ENCODE results near the gene FRMD4A. TPM values are rescaled to one million over a fixed set of nuclear protein-coding genes. Genes with fewer than 3 reads are reported as not detected.
"Not testable (repeated sequence)": the region's sequence is repeated elsewhere in the genome, so short reads cannot be mapped to it uniquely, and the experiment has no call there.

The FRMD4A gene
- total RNA-seq, 2 donors from 2014 or later = 18.9 to 46.1 TPM

DNA sequence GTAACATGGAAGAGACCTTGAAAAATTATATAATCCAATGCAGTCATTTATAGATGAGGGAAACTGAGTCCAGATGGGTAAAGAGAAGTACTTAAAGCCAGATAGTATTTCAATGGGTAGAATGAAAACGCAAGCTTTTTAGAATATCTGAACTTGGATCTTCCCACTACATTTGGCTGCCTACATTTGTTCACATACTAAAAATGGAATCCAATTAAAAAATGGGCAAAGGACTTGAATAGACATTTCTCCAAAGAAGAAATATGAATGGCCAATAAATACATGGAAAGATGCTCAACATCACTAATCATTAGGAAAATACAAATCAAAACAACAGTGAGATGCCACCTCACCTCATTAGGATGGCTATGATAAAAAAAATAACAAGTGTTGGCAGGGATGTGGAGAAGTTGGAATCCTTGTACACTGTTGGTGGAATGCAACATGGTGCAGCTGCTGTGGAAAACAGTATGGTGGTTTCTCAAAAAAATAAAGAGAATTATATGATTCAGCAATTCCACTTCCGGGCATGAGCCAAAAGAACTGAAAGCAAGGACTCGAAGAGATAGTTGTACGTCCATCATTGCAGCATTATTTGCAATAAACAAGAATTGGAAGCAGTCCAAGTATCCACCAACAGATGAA lies 188.0 kb downstream of the FRMD4A start:
- WGBS, 2 donors = 72 to 94% methylated on average over 4 of the region's 4 CpGs
- no peaks in the 10 kb centered on the region for H3K36me3 ChIP-seq (replicated peaks in 1 of 2; ENCODE audit: insufficient read depth in 1 of 2, low read depth in 2 of 2)
- H3K27ac ChIP-seq = no peak overlapping the region
- H3K9me3 ChIP-seq = no peaks in the 10 kb centered on the region
- no peak overlapping the region for H3K4me3 ChIP-seq
- H3K4me1 ChIP-seq = no peaks in the 10 kb centered on the region
- no peak for DNase-seq
- H3K27me3 ChIP-seq = no peaks in the 10 kb centered on the region
- no peak for ATAC-seq
- TF ChIP-seq POLR2A (IDR thresholded peaks at IDR 0.05) = no peak
- intact Hi-C loops (cut with DNase I) = no loop called here

DNA sequence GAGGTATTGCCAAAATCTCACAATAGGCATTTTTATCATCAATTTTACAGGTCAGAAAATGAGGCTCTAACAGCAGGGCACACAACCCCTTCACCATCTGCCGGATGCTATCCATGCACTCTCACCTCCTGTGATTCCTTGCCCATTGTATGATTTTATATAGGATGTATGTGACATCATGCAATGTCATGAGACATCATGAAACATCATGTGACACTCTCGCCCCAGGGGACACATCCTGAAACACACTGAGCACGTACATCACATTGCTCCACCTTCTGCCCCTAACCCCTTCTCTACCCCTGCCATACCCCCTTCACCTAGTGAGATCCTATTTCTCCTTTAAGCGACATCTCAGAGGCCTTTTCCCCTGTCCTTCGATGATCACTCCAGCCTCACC lies 189.4 kb downstream of the FRMD4A start:
- 84 to 89% methylated on average over 5 of the region's 5 CpGs for WGBS, 2 donors
- no peaks in the 10 kb centered on the region for H3K27me3 ChIP-seq
- no peaks in the 10 kb centered on the region for H3K9me3 ChIP-seq
- no peak overlapping the region for H3K27ac ChIP-seq
- intact Hi-C loops (cut with DNase I) = no loop called here
- no peaks in the 10 kb centered on the region for H3K36me3 ChIP-seq (replicated peaks in 1 of 2; ENCODE audit: insufficient read depth in 1 of 2, low read depth in 2 of 2)
- no peak for TF ChIP-seq POLR2A (IDR thresholded peaks at IDR 0.05)
- TF ChIP-seq, protein P1, sequence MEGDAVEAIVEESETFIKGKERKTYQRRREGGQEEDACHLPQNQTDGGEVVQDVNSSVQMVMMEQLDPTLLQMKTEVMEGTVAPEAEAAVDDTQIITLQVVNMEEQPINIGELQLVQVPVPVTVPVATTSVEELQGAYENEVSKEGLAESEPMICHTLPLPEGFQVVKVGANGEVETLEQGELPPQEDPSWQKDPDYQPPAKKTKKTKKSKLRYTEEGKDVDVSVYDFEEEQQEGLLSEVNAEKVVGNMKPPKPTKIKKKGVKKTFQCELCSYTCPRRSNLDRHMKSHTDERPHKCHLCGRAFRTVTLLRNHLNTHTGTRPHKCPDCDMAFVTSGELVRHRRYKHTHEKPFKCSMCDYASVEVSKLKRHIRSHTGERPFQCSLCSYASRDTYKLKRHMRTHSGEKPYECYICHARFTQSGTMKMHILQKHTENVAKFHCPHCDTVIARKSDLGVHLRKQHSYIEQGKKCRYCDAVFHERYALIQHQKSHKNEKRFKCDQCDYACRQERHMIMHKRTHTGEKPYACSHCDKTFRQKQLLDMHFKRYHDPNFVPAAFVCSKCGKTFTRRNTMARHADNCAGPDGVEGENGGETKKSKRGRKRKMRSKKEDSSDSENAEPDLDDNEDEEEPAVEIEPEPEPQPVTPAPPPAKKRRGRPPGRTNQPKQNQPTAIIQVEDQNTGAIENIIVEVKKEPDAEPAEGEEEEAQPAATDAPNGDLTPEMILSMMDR (IDR thresholded peaks at IDR 0.05) = no peak
- no peaks in the 10 kb centered on the region for H3K4me1 ChIP-seq
- ATAC-seq (no peak), DNase-seq (no peak)
- no peak overlapping the region for H3K4me3 ChIP-seq

DNA sequence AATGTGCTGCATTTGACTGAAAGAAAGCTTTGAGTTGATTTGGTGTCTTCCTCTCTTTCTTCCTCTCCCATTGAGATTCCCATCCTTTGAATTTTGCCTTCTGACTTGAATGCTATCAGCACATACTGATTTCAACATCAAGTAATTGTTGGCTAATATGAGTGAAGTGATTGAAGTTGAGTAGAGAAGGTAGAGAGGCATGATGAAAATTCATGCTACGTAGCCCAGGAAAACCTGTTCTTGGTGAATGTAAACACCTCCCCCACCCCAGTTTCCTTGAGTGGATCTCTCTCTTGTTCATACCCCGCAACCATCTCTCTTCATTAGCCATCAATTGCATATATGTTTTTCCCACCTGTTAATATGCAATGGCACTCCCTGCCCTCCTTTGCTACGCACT lies 193.3 kb downstream of the FRMD4A start:
- ATAC-seq = no peak
- WGBS, 2 donors = 97 to 98% methylated on average over 3 of the region's 3 CpGs
- no peak overlapping the region for H3K27ac ChIP-seq

DNA sequence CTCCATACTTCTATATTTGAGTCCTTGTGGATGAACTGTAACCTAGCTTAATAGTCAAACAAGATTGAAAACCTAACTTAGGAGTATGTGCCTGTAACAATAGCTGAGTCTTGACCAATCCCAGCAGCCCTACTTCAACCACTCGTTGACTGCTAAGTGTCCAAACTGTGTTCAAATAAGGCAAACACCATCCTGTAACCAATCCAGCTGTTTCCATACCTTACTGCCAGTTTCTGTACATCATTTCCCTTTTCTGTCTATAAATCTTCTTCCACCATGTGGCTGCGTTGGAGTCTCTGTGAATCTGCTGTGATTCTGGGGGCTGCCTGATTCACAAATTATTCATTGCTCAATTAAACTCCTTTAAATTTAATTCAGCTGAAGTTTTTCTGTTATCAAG lies 195.5 kb downstream of the FRMD4A start:
- H3K4me3 ChIP-seq; H3K36me3 ChIP-seq (replicated peaks in 1 of 2; ENCODE audit: insufficient read depth in 1 of 2, low read depth in 2 of 2); H3K9me3 ChIP-seq; DNase-seq; ATAC-seq; H3K27me3 ChIP-seq; H3K27ac ChIP-seq; intact Hi-C loops (cut with DNase I); H3K4me1 ChIP-seq: not testable (repeated sequence)
- 57 to 77% methylated on average over 2 of the region's 2 CpGs for WGBS, 2 donors

More for the DNA sequence above, 193.3 kb downstream of the FRMD4A start:
- TF ChIP-seq POLR2A (IDR thresholded peaks at IDR 0.05) = no peak
- TF ChIP-seq, protein P1 (IDR thresholded peaks at IDR 0.05) = no peak
- H3K4me1 ChIP-seq = no peaks in the 10 kb centered on the region
- H3K9me3 ChIP-seq = no peaks in the 10 kb centered on the region
- intact Hi-C loops (cut with DNase I) = no loop called here
- H3K4me3 ChIP-seq = no peak overlapping the region
- DNase-seq = no peak
- no peaks in the 10 kb centered on the region for H3K27me3 ChIP-seq
- H3K36me3 ChIP-seq (replicated peaks in 1 of 2; ENCODE audit: insufficient read depth in 1 of 2, low read depth in 2 of 2) = no peaks in the 10 kb centered on the region

DNA sequence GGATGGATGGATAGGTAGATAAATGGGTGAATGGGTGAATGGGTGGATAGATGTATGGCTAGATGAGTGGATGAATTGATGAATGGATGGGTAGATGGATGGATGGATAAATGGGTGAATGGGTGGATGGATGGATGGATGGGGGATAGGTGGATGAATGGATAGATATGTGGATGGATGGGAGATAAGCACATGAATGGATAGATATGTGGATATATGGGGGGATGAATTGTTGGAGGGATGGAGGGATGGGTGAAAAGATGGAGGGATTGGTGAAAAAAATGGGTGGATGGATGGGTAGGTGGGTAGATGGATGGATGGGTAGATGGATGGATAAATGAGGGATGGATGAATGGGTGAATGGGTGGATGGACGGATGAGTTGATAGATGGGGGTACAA lies 196.4 kb downstream of the FRMD4A start:
- intact Hi-C loops (cut with DNase I) = no loop called here
- DNase-seq = no peak
- TF ChIP-seq POLR2A (IDR thresholded peaks at IDR 0.05) = no peak
- TF ChIP-seq, protein P1 (IDR thresholded peaks at IDR 0.05) = no peak
- H3K4me1 ChIP-seq = no peaks in the 10 kb centered on the region
- H3K9me3 ChIP-seq = no peaks in the 10 kb centered on the region
- 79 to 89% methylated on average over 1 of the region's 1 CpG for WGBS, 2 donors
- no peak overlapping the region for H3K27ac ChIP-seq
- no peaks in the 10 kb centered on the region for H3K27me3 ChIP-seq
- ATAC-seq = no peak
- H3K4me3 ChIP-seq = no peak overlapping the region
- H3K36me3 ChIP-seq (replicated peaks in 1 of 2; ENCODE audit: insufficient read depth in 1 of 2, low read depth in 2 of 2) = no peaks in the 10 kb centered on the region
